B cell (primary cell): ENCODE data around the gene ACTMAP. TPM values are rescaled to one million over a fixed set of nuclear protein-coding genes. Genes with fewer than 3 reads are reported as not detected.
"Not testable (repeated sequence)": the region's sequence is repeated elsewhere in the genome, so short reads cannot be mapped to it uniquely, and the experiment has no call there.

ENCODE experiments used
- ATAC-seq: fragments of 200-7000 bp; cut with Tn5 transposase; one replicate; pipeline ENCODE4 v1.10.0; 2021; ENCODE audit warnings: low read depth, mild to moderate bottlenecking, moderate number of reproducible peaks, moderate library complexity
- CTCF ChIA-PET: fragments of 350-600 bp; sonication (Branson Sonifier 250); formaldehyde crosslinking; loops from one replicate; lab custom pipeline; 2021; ENCODE audit warnings: antibody characterized with exemption, inconsistent platforms; lab: Charles Lee
- POLR2A ChIA-PET: fragments of 350-600 bp; sonication (Branson Sonifier 250); formaldehyde crosslinking; loops from one replicate; lab custom pipeline; 2021; ENCODE audit warnings: antibody characterized with exemption; lab: Charles Lee
- DNase-seq: peaks from one replicate; pipeline ENCODE4 v3.0.0; 2013
- H2AFZ ChIP-seq: 2 replicates; pipeline ENCODE4 v1.6.1; 2012; ENCODE audit warnings: mild to moderate bottlenecking, low read depth, low read length; ENCODE audit not compliant: insufficient read depth, poor library complexity, severe bottlenecking
- H3K27ac ChIP-seq, 2 donors: 1 replicate in 1 of 2; 2 replicates in 1 of 2; pipeline ENCODE4 v1.5.1; 2012 to 2013; ENCODE audit warnings: low read length in 2 of 2, mild to moderate bottlenecking in 2 of 2, moderate library complexity in 1 of 2
- H3K27me3 ChIP-seq, 4 experiments: fragments of 200-600 bp in 1 of 4; sonication (generic) in 1 of 4; replicated peaks in 1 of 4; 1 replicate in 2 of 4; 2 replicates in 2 of 4; pipeline versions ENCODE4 v1.6.1 to v1.7.0; 2013 to 2016; ENCODE audit warnings: low read length in 3 of 4, mild to moderate bottlenecking in 2 of 4, mixed read lengths in 1 of 4, moderate library complexity in 1 of 4; ENCODE audit not compliant: insufficient read depth in 4 of 4, control insufficient read depth in 3 of 4; ENCODE audit errors: control extremely low read depth in 1 of 4
- H3K36me3 ChIP-seq, 2 experiments: replicated peaks in 1 of 2; 1 replicate in 1 of 2; 2 replicates in 1 of 2; pipeline versions ENCODE4 v1.6.1 to v1.7.1; 2013; ENCODE audit warnings: low read length in 1 of 2; ENCODE audit not compliant: insufficient read depth in 2 of 2, control insufficient read depth in 1 of 2; ENCODE audit errors: control extremely low read depth in 1 of 2, extremely low read depth in 1 of 2
- H3K4me1 ChIP-seq, 2 donors: fragments of 200-600 bp in 1 of 2; sonication (generic) in 1 of 2; 1 replicate in 1 of 2; 2 replicates in 1 of 2; pipeline versions ENCODE4 v1.5.1 to v1.6.1; 2013 to 2017; ENCODE audit warnings: low read length in 2 of 2; ENCODE audit not compliant: control insufficient read depth in 2 of 2, insufficient read depth in 2 of 2
- H3K4me2 ChIP-seq: replicated peaks from 2 replicates; pipeline ENCODE3; 2012; ENCODE audit warnings: mild to moderate bottlenecking, low read depth, low read length; ENCODE audit not compliant: poor library complexity, severe bottlenecking
- H3K4me3 ChIP-seq, 5 experiments: fragments of 200-600 bp in 1 of 5; sonication (generic) in 1 of 5; 1 replicate in 3 of 5; 2 replicates in 2 of 5; pipeline versions ENCODE4 v1.5.1 to v1.7.0; 2011 to 2016; ENCODE audit warnings: low read length in 4 of 5, mild to moderate bottlenecking in 4 of 5, low read depth in 2 of 5, control low read depth in 1 of 5, moderate library complexity in 1 of 5; ENCODE audit not compliant: insufficient read depth in 1 of 5; ENCODE audit errors: control extremely low read depth in 1 of 5, extremely low read depth in 1 of 5
- H3K79me2 ChIP-seq: fragments of 200-600 bp; sonication (generic); one replicate; pipeline ENCODE4 v1.6.0; 2016; ENCODE audit warnings: low read length; ENCODE audit not compliant: control insufficient read depth, insufficient read depth
- H3K9ac ChIP-seq: fragments of 200-600 bp; sonication (generic); 2 replicates; pipeline ENCODE4 v1.6.1; 2017; ENCODE audit warnings: mild to moderate bottlenecking, low read length, moderate library complexity
- H3K9me3 ChIP-seq, 3 donors: one replicate each; pipeline versions ENCODE4 v1.6.1 to v1.7.1; 2013; ENCODE audit warnings: low read length in 2 of 3; ENCODE audit not compliant: control insufficient read depth in 2 of 3, insufficient read depth in 1 of 3; ENCODE audit errors: control extremely low read depth in 1 of 3
- H4K20me1 ChIP-seq: 2 replicates; pipeline ENCODE4 v1.6.0; 2012; ENCODE audit warnings: mild to moderate bottlenecking, low read length; ENCODE audit not compliant: insufficient read depth, control insufficient read depth, poor library complexity, severe bottlenecking
- H3K27ac Mint-ChIP-seq: one replicate; pipeline ENCODE4 v1.8.0; 2021; ENCODE audit warnings: mixed read lengths
- H3K27me3 Mint-ChIP-seq: one replicate; pipeline ENCODE4 v1.8.0; 2021; ENCODE audit warnings: mixed read lengths
- H3K4me1 Mint-ChIP-seq: one replicate; pipeline ENCODE4 v1.8.0; 2021; ENCODE audit warnings: mixed read lengths
- H3K4me3 Mint-ChIP-seq: one replicate; pipeline ENCODE4 v1.8.0; 2021; ENCODE audit warnings: mixed read lengths
- H3K9me3 Mint-ChIP-seq: one replicate; pipeline ENCODE4 v1.8.0; 2022; ENCODE audit warnings: mixed read lengths; ENCODE audit not compliant: insufficient read depth
- EZH2 ChIP-seq: IDR thresholded peaks from 2 replicates; pipeline ENCODE4 v1.6.1; 2012; ENCODE audit warnings: borderline replicate concordance, low read depth, mild to moderate bottlenecking, moderate library complexity, low read length; ENCODE audit not compliant: insufficient read depth, poor library complexity, severe bottlenecking
- WGBS: methylation state at CpG from one replicate; pipeline ENCODE4 v1.1.5; 2013; ENCODE audit warnings: missing lambda C conversion rate; ENCODE audit not compliant: insufficient coverage; 5-methylcytosine and 5-hydroxymethylcytosine counted together
- intact Hi-C: fragments of 100-400 bp; cut with micrococcal nuclease; formaldehyde crosslinking; loops from one replicate; pipeline ENCODE4 v1.10.0; 2022
- polyA plus RNA-seq: library from polyadenylated mRNA; depleted of rRNA; stranded (reverse); fragments of >200 nt; gene quantifications from 2 replicates; pipeline ENCODE4 v1.2.3, GENCODE V29; 2012
- total RNA-seq, 2 donors: library from RNA; stranded (reverse); fragments of 120-200 nt in 1 of 2; gene quantifications; 1 replicate in 1 of 2; 2 replicates in 1 of 2; pipeline versions ENCODE4 v1.2.3 to v1.2.4, GENCODE V29; 2013 to 2022
- TF ChIP-seq, protein P1 (sequence below): fragments of 200-600 bp; IDR thresholded peaks from one replicate; pipeline ENCODE4 v1.8.0; 2022; ENCODE audit warnings: antibody characterized with exemption, mild to moderate bottlenecking

The ACTMAP gene
- total and polyA plus RNA-seq, 2 donors (not counting 1 experiment from before 2014, with no cell fraction given) = 7.7 to 10.2 TPM

DNA sequence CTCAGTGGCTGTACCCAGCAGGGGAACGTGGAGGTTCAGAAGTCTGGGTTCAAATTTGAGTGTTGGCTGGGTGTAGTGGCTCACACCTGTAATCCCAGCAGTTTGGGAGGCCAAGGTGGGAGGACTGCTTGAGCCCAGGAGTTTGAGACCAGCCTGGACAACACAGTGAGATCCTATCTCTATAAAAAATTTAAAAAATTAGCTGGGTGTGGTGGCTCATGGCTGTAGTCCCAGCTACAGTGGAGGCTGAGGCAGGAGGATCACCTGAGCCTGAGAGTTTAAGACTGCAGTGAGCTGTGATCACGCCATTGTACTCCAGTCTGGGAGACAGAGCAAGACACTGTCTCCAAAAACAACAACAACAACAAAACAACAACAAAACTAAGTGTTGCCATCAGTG lies 33.9 kb upstream of the ACTMAP start:
- ATAC-seq, H3K4me3 Mint-ChIP-seq, H3K27me3 ChIP-seq, H3K9me3 Mint-ChIP-seq, H2AFZ ChIP-seq, H3K27me3 Mint-ChIP-seq, H3K9ac ChIP-seq, DNase-seq, H3K4me3 ChIP-seq, H3K4me2 ChIP-seq, POLR2A ChIA-PET, intact Hi-C loops, H3K27ac Mint-ChIP-seq, H3K9me3 ChIP-seq, H3K27ac ChIP-seq: not testable (repeated sequence)
- no CpG with 5 or more reads among the region's 2 CpGs for WGBS
- CTCF ChIA-PET = interaction anchor here (0.6 kb wide), 1 partner anchor 12 kb away, joined by 3 read pairs; no protein-coding TSS in a partner anchor
- peaks cover 33% of the 10 kb centered on the region for H3K4me1 Mint-ChIP-seq
- peaks cover 0 to 50% of the 10 kb centered on the region in 2 experiments for H3K36me3 ChIP-seq
- H4K20me1 ChIP-seq = peaks cover 28% of the 10 kb centered on the region
- H3K4me1 ChIP-seq = peaks cover 9 to 17% of the 10 kb centered on the region in 2 donors
- peaks cover 49% of the 10 kb centered on the region for H3K79me2 ChIP-seq

DNA sequence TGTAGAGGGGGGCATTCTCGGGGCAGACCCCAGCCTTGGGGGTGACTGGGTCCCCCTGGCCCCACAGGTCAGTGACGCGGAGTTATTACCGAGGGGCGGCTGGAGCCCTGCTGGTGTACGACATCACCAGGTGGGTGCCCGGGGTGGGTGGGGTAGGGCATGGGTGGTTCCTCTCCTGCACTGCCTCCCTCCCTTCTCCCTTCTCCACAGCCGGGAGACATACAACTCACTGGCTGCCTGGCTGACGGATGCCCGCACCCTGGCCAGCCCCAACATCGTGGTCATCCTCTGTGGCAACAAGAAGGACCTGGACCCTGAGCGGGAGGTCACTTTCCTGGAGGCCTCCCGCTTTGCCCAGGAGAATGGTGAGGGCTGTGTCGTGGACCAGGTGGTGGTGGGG lies 33.4 kb upstream of the ACTMAP start:
- peaks cover 53% of the 10 kb centered on the region for H3K79me2 ChIP-seq
- H3K9me3 ChIP-seq = no peaks in the 10 kb centered on the region
- no peaks in the 10 kb centered on the region for H3K27me3 ChIP-seq
- H3K4me1 ChIP-seq = peaks cover 13 to 21% of the 10 kb centered on the region in 2 donors
- ATAC-seq = no peak
- Mint-ChIP-seq H3K27me3 (no peaks in the 10 kb centered on the region), H3K4me1 (peaks cover 37% of the 10 kb centered on the region), H3K27ac (no peak overlapping the region), H3K4me3 (no peak overlapping the region), H3K9me3 (no peaks in the 10 kb centered on the region)
- intact Hi-C loops = no loop called here
- no peak overlapping the region for H3K27ac ChIP-seq
- H3K9ac ChIP-seq = no peak overlapping the region
- ChIA-PET CTCF (no interaction called here), POLR2A (no interaction called here)
- no peak for DNase-seq
- H4K20me1 ChIP-seq = peaks cover 33% of the 10 kb centered on the region
- H2AFZ ChIP-seq = no peak overlapping the region
- no peak overlapping the region for H3K4me3 ChIP-seq
- peaks cover 0 to 50% of the 10 kb centered on the region in 2 experiments for H3K36me3 ChIP-seq
- TF ChIP-seq, protein P1, sequence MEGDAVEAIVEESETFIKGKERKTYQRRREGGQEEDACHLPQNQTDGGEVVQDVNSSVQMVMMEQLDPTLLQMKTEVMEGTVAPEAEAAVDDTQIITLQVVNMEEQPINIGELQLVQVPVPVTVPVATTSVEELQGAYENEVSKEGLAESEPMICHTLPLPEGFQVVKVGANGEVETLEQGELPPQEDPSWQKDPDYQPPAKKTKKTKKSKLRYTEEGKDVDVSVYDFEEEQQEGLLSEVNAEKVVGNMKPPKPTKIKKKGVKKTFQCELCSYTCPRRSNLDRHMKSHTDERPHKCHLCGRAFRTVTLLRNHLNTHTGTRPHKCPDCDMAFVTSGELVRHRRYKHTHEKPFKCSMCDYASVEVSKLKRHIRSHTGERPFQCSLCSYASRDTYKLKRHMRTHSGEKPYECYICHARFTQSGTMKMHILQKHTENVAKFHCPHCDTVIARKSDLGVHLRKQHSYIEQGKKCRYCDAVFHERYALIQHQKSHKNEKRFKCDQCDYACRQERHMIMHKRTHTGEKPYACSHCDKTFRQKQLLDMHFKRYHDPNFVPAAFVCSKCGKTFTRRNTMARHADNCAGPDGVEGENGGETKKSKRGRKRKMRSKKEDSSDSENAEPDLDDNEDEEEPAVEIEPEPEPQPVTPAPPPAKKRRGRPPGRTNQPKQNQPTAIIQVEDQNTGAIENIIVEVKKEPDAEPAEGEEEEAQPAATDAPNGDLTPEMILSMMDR = no peak
- no peak for TF ChIP-seq EZH2
- 95% methylated on average over 6 of the region's 14 CpGs for WGBS
- H3K4me2 ChIP-seq = no peak overlapping the region
